ENCODE results near the gene TXNRD1. TPM values are rescaled to one million over a fixed set of nuclear protein-coding genes. Genes with fewer than 3 reads are reported as not detected.
A peak's percentile ranks its signal among the peaks of the same experiment; 100 is the strongest.
"Not testable (repeated sequence)": the region's sequence is repeated elsewhere in the genome, so short reads cannot be mapped to it uniquely, and the experiment has no call there.

The TXNRD1 gene
- total RNA-seq, 1 donor from 2014 or later = 83.7 TPM

GRCh38 chr12:104204690-104205480 is 10.7 kb upstream of the TXNRD1 start:
- Mint-ChIP-seq H3K27me3 (ENCODE audit: low read depth) (peaks cover 5% of the 10 kb centered on the region), H3K4me3 (ENCODE audit: low read depth) (no peak overlapping the region), H3K4me1 (ENCODE audit: low read depth) (no peaks in the 10 kb centered on the region), H3K36me3 (ENCODE audit: low read depth) (peaks cover 3% of the 10 kb centered on the region), H3K27ac (no peak overlapping the region), H3K9me3 (peaks cover 11% of the 10 kb centered on the region)
- no peak for DNase-seq (ENCODE audit: low spot score)
- intact Hi-C loops (cut with micrococcal nuclease) = no loop called here

GRCh38 chr12:104207416-104208205 is 8.0 kb upstream of the TXNRD1 start:
- no peaks in the 10 kb centered on the region for H3K9me3 Mint-ChIP-seq
- DNase-seq (ENCODE audit: low spot score) = no peak
- no peak overlapping the region for H3K27ac Mint-ChIP-seq
- no peaks in the 10 kb centered on the region for H3K36me3 Mint-ChIP-seq (ENCODE audit: low read depth)
- intact Hi-C loops (cut with micrococcal nuclease) = no loop called here
- H3K4me1 Mint-ChIP-seq (ENCODE audit: low read depth) = no peaks in the 10 kb centered on the region
- peaks cover 4% of the 10 kb centered on the region for H3K27me3 Mint-ChIP-seq (ENCODE audit: low read depth)
- H3K4me3 Mint-ChIP-seq (ENCODE audit: low read depth) = no peak overlapping the region

- Mint-ChIP-seq H3K4me1 (ENCODE audit: low read depth) (peaks cover 10% of the 10 kb centered on the region), H3K9me3 (no peaks in the 10 kb centered on the region), H3K36me3 (ENCODE audit: low read depth) (no peaks in the 10 kb centered on the region), H3K27ac (no peak overlapping the region), H3K4me3 (ENCODE audit: low read depth) (no peak overlapping the region), H3K27me3 (ENCODE audit: low read depth) (peaks cover 4% of the 10 kb centered on the region)
- no peak for DNase-seq (ENCODE audit: low spot score)
- intact Hi-C loops (cut with micrococcal nuclease) = no loop called here
Observed at GRCh38 chr12:104212516-104212915, 3.1 kb upstream of the TXNRD1 start.

DNA sequence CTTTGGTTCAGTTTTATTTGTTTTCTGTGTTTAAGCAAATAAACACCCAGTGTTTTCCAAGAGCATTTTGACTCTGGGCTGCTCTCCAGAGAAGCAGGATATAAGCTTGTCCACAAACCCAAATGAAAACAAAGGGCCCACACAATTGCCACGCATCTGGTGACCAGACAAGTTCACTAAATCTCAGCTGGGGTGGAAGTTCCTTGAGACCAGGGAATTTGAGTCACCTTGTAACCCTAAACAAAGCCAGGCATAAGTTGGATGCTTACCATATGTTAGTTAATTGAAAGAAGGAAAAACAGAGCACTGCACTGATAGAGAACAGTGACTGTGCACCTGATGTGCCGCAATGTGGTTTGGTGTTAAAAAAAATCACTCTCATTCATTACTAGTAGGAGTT is 1.6 kb upstream of the TXNRD1 start:
- no peak for DNase-seq (ENCODE audit: low spot score)
- no peak overlapping the region for H3K27ac Mint-ChIP-seq
- H3K4me3 Mint-ChIP-seq (ENCODE audit: low read depth) = no peak overlapping the region
- H3K36me3 Mint-ChIP-seq (ENCODE audit: low read depth) = no peaks in the 10 kb centered on the region
- no peaks in the 10 kb centered on the region for H3K9me3 Mint-ChIP-seq
- H3K27me3 Mint-ChIP-seq (ENCODE audit: low read depth) = peaks cover 4% of the 10 kb centered on the region
- intact Hi-C loops (cut with micrococcal nuclease) = loop anchor here (2.0 kb wide), 1 partner anchor 89 kb away; the partner anchor contains the start of gene EID3
- H3K4me1 Mint-ChIP-seq (ENCODE audit: low read depth) = peaks cover 18% of the 10 kb centered on the region

DNA sequence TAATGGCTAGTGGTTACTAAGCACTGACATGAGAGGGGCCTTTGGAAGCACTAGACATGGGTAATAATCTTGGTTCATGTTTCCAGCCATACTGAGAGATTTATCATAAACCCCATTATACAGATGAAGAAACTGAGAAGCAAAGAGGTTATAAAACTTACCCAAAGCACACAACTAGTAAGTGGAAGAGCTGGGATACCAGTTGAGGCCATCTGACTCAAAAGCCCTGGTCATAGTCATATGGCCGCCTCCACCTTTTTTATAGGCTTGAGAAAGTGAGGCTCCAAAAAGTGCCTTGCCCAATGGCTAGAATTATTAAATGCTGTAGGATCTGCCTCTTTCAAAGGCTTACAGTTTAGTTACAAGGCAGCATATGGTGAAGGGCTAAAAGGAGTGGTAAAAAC is 944 bp downstream of the TXNRD1 start:
- no peak for DNase-seq (ENCODE audit: low spot score)
- Mint-ChIP-seq H3K27me3 (ENCODE audit: low read depth) (no peaks in the 10 kb centered on the region), H3K4me3 (ENCODE audit: low read depth) (peak overlapping the region; percentile 72), H3K4me1 (ENCODE audit: low read depth) (peaks cover 34% of the 10 kb centered on the region), H3K36me3 (ENCODE audit: low read depth) (no peaks in the 10 kb centered on the region), H3K27ac (peak overlapping the region; percentile 61), H3K9me3 (no peaks in the 10 kb centered on the region)
- intact Hi-C loops (cut with micrococcal nuclease) = loop anchor here (5.0 kb wide), 1 partner anchor 141 kb away; no protein-coding TSS in a partner anchor

DNA sequence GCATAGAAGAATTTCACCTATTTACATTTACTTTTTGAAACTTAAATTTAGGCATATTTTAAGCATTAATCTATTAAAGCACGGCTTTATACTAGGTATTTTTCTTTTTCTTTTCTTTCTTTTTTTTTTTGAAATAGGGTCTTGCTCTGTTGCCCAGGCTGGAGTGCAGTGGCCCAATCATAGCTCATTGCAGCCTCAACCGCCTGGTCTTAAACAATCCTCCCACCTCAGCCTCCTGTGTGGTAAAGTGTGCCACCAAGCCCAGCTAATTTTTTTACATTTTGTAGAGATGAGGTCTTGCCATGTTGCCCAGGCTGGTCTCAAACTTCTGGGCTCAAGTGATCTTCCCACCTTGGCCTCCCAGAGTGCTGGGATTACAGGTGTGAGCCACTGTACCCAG is 2.9 kb downstream of the TXNRD1 start:
- H3K36me3 Mint-ChIP-seq (ENCODE audit: low read depth); H3K9me3 Mint-ChIP-seq; H3K27ac Mint-ChIP-seq; H3K4me3 Mint-ChIP-seq (ENCODE audit: low read depth); DNase-seq (ENCODE audit: low spot score); H3K27me3 Mint-ChIP-seq (ENCODE audit: low read depth): not testable (repeated sequence)
- intact Hi-C loops (cut with micrococcal nuclease) = loop anchor here (5.0 kb wide), 1 partner anchor 139 kb away; no protein-coding TSS in a partner anchor
- peaks cover 42% of the 10 kb centered on the region for H3K4me1 Mint-ChIP-seq (ENCODE audit: low read depth)

DNA sequence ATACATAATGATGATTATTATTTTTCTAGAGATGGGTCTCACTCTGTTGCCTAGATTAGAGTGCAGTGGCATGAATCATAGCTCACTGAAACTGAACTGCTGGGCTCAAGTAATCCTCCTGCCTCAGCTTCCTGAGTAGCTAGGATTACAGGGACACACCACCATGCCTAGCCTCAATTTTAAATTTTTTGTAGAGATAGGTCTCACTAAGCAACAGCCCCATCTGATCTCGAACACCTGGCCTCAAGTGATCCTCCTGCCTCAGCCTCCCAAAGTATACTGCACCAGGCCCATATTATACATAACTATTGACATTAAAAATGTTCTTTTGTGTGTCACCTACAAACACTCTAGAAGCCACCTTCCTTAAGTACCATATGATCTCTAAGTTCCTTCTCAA is 3.4 kb downstream of the TXNRD1 start:
- DNase-seq (ENCODE audit: low spot score) = no peak
- peak overlapping the region; percentile 77 for H3K27ac Mint-ChIP-seq
- H3K4me3 Mint-ChIP-seq (ENCODE audit: low read depth) = peak overlapping the region; percentile 10
- H3K9me3 Mint-ChIP-seq = no peaks in the 10 kb centered on the region
- peaks cover 45% of the 10 kb centered on the region for H3K4me1 Mint-ChIP-seq (ENCODE audit: low read depth)
- intact Hi-C loops (cut with micrococcal nuclease) = loop anchor here (1.0 to 5.0 kb wide), 2 partner anchors 42 to 138 kb away; no protein-coding TSS in a partner anchor
- H3K27me3 Mint-ChIP-seq (ENCODE audit: low read depth) = no peaks in the 10 kb centered on the region
- H3K36me3 Mint-ChIP-seq (ENCODE audit: low read depth) = no peaks in the 10 kb centered on the region

DNA sequence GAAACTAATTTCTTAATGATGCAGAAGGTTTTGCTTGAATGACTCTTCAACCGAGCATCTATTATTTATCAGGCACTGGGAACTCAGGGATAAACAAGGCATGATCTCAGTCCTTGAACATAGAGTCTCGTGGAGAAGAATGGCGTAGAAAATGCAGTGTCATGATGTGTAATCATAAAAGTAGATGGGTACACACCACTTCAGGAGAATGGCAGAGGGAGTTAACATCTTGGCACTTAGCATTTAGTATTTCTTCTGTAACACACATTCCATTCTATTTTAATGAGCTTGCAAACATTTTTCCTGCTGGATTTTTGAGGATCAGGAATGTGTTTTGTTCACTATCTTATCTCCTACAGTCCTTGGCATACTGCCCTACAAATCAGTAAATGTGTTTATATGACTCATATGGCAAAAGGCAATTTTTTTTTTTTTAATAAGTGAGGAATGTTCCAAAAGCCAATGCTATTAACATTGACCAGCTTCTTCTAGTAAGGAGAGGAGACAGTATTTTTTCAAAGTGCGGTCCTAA is 3.8 kb downstream of the TXNRD1 start:
- intact Hi-C loops (cut with micrococcal nuclease) = loop anchor here (1.0 to 5.0 kb wide), 2 partner anchors 42 to 138 kb away; no protein-coding TSS in a partner anchor
- Mint-ChIP-seq H3K27me3 (ENCODE audit: low read depth) (no peaks in the 10 kb centered on the region), H3K36me3 (ENCODE audit: low read depth) (no peaks in the 10 kb centered on the region), H3K4me1 (ENCODE audit: low read depth) (peaks cover 47% of the 10 kb centered on the region), H3K9me3 (no peaks in the 10 kb centered on the region), H3K4me3 (ENCODE audit: low read depth) (peak overlapping the region; percentile 49), H3K27ac (peak overlapping the region; percentile 77)
- DNase-seq (ENCODE audit: low spot score) = no peak

GRCh38 chr12:104219908-104220404 is 4.4 kb downstream of the TXNRD1 start:
- Mint-ChIP-seq H3K27ac (peak overlapping the region; percentile 57), H3K4me3 (ENCODE audit: low read depth) (peak overlapping the region; percentile 9), H3K9me3 (peaks cover 3% of the 10 kb centered on the region), H3K27me3 (ENCODE audit: low read depth) (no peaks in the 10 kb centered on the region), H3K36me3 (ENCODE audit: low read depth) (no peaks in the 10 kb centered on the region), H3K4me1 (ENCODE audit: low read depth) (peaks cover 47% of the 10 kb centered on the region)
- peak; percentile 72 for DNase-seq (ENCODE audit: low spot score)
- intact Hi-C loops (cut with micrococcal nuclease) = loop anchor here (1.0 to 5.0 kb wide), 6 partner anchors 37 to 137 kb away; partner anchors contain the start of gene EID3

- H3K9me3 Mint-ChIP-seq = peaks cover 6% of the 10 kb centered on the region
- DNase-seq (ENCODE audit: low spot score) = no peak
- peaks cover 45% of the 10 kb centered on the region for H3K4me1 Mint-ChIP-seq (ENCODE audit: low read depth)
- no peak overlapping the region for H3K27ac Mint-ChIP-seq
- no peak overlapping the region for H3K4me3 Mint-ChIP-seq (ENCODE audit: low read depth)
- intact Hi-C loops (cut with micrococcal nuclease) = loop anchor here (1.0 to 5.0 kb wide), 4 partner anchors 36 to 137 kb away; partner anchors contain the start of gene EID3
- no peaks in the 10 kb centered on the region for H3K36me3 Mint-ChIP-seq (ENCODE audit: low read depth)
- H3K27me3 Mint-ChIP-seq (ENCODE audit: low read depth) = no peaks in the 10 kb centered on the region
Observed at GRCh38 chr12:104220931-104221330, 5.4 kb downstream of the TXNRD1 start.

DNA sequence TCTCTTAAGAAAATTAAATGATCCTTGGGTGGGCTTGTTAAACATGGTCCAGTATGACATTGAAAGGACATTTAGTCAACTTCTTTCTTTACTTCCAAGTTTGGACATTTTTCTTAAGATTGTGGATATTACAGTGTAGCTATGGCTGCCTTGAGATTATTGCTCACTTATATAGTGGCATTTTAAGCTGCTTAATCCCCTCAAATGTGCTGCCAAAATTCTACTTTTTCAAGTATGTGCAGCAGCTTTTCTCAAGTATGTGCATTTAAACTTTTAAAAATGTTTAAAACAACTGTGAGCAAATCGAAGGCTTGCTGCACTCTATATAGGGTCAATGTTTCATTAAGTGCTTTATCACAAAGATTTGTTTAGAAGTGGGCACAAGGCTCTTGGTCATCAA is 7.4 kb downstream of the TXNRD1 start:
- no peaks in the 10 kb centered on the region for H3K36me3 Mint-ChIP-seq (ENCODE audit: low read depth)
- H3K9me3 Mint-ChIP-seq = peaks cover 6% of the 10 kb centered on the region
- no peak overlapping the region for H3K27ac Mint-ChIP-seq
- intact Hi-C loops (cut with micrococcal nuclease) = loop anchor here (5.0 kb wide), 1 partner anchor 34 kb away; no protein-coding TSS in a partner anchor
- no peak overlapping the region for H3K4me3 Mint-ChIP-seq (ENCODE audit: low read depth)
- H3K4me1 Mint-ChIP-seq (ENCODE audit: low read depth) = peaks cover 34% of the 10 kb centered on the region
- H3K27me3 Mint-ChIP-seq (ENCODE audit: low read depth) = no peaks in the 10 kb centered on the region
- no peak for DNase-seq (ENCODE audit: low spot score)

DNA sequence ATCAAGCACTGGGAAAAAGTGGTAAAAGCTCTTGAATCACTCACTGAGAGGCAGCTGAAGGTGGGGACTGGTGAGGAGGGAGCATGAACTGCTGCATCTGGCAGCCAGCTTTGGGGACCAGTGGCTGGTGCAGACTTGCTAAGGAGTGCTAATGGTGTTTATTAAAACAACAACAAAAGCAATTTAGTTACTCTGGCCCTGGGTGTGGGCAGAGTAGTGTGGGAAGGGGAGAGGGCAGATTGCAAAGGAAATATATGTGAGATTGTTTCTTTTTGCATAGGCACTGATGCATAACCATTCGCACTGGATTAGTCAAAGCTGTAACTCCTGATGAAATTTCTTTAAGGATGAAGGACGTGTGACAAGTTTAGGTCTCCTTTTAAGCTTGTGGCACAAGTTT is 8.1 kb downstream of the TXNRD1 start:
- no peak for DNase-seq (ENCODE audit: low spot score)
- Mint-ChIP-seq H3K27me3 (ENCODE audit: low read depth) (no peaks in the 10 kb centered on the region), H3K4me1 (ENCODE audit: low read depth) (peaks cover 31% of the 10 kb centered on the region), H3K27ac (no peak overlapping the region), H3K4me3 (ENCODE audit: low read depth) (no peak overlapping the region), H3K9me3 (peaks cover 6% of the 10 kb centered on the region), H3K36me3 (ENCODE audit: low read depth) (no peaks in the 10 kb centered on the region)
- intact Hi-C loops (cut with micrococcal nuclease) = loop anchor here (5.0 kb wide), 1 partner anchor 34 kb away; no protein-coding TSS in a partner anchor

Data from activated T-helper 2 cell treated with anti-CD3 and anti-CD28 coated beads, Interferon-gamma antibody, Interleukin-2, Interleukin-4, amounts not matched to agents 10 μg/mL and 5 μg/mL and 100 μg/mL, durations not matched to agents 14 hours and 24 hours and 36 hours (primary cell).